Liver (tissue), 9 donors: ENCODE measurements around the gene NDUFV2. TPM values are rescaled to one million over a fixed set of nuclear protein-coding genes. Genes with fewer than 3 reads are reported as not detected.

Source experiments
- DNase-seq: peaks from one replicate; pipeline ENCODE4 v3.0.0-alpha.2; 2017; ENCODE audit warnings: low spot score
- H3K27ac ChIP-seq, 2 donors: one replicate each; pipeline ENCODE4 v1.7.0; 2013; ENCODE audit warnings: inconsistent platforms in 2 of 2, low read length in 2 of 2, control low read depth in 1 of 2, low read depth in 1 of 2, mild to moderate bottlenecking in 1 of 2
- H3K27me3 ChIP-seq, 4 donors: one replicate each; pipeline versions ENCODE4 v1.6.1 to v1.7.0; 2013; ENCODE audit warnings: low read length in 3 of 4, inconsistent platforms in 1 of 4, mild to moderate bottlenecking in 1 of 4, moderate library complexity in 1 of 4; ENCODE audit not compliant: control insufficient read depth in 4 of 4, insufficient read depth in 4 of 4
- H3K36me3 ChIP-seq, 4 donors: one replicate each; pipeline versions ENCODE4 v1.6.1 to v1.7.0; 2013; ENCODE audit warnings: low read length in 3 of 4, mild to moderate bottlenecking in 3 of 4, low read depth in 1 of 4, moderate library complexity in 1 of 4; ENCODE audit not compliant: control insufficient read depth in 4 of 4, insufficient read depth in 3 of 4
- H3K4me1 ChIP-seq, 4 donors: one replicate each; pipeline versions ENCODE4 v1.6.1 to v1.7.0; 2013; ENCODE audit warnings: low read length in 3 of 4, mild to moderate bottlenecking in 3 of 4, moderate library complexity in 1 of 4; ENCODE audit not compliant: control insufficient read depth in 4 of 4, insufficient read depth in 4 of 4
- H3K4me3 ChIP-seq, 3 donors: one replicate each; pipeline versions ENCODE4 v1.6.1 to v1.7.0; 2013; ENCODE audit warnings: low read length in 3 of 3, control low read depth in 1 of 3, low read depth in 1 of 3, mild to moderate bottlenecking in 1 of 3
- H3K9ac ChIP-seq, 2 donors: one replicate each; pipeline ENCODE4 v1.7.0; 2013; ENCODE audit warnings: low read length in 2 of 2, mild to moderate bottlenecking in 2 of 2, moderate library complexity in 2 of 2, control low read depth in 1 of 2, low read depth in 1 of 2
- H3K9me3 ChIP-seq, 4 donors: one replicate each; pipeline versions ENCODE4 v1.6.1 to v1.7.0; 2013; ENCODE audit warnings: low read length in 3 of 4; ENCODE audit not compliant: control insufficient read depth in 4 of 4
- EGR1 ChIP-seq, 2 donors: IDR thresholded peaks; 2 replicates each; pipeline ENCODE4 v1.6.1; 2016 to 2018; ENCODE audit warnings: antibody characterized with exemption in 2 of 2, low read depth in 2 of 2
- FOXA1 ChIP-seq: IDR thresholded peaks from 2 replicates; pipeline ENCODE4 v1.6.1; 2016; ENCODE audit warnings: antibody characterized with exemption
- FOXA2 ChIP-seq: IDR thresholded peaks from 2 replicates; pipeline ENCODE4 v1.6.1; 2016; ENCODE audit warnings: antibody characterized with exemption
- GABPA ChIP-seq, 2 donors: IDR thresholded peaks in 1 of 2; conservative IDR thresholded peaks in 1 of 2; 2 replicates each; pipeline ENCODE4 v1.6.1; 2016; ENCODE audit warnings: antibody characterized with exemption in 2 of 2, mild to moderate bottlenecking in 1 of 2, moderate library complexity in 1 of 2
- HNF4G ChIP-seq: IDR thresholded peaks from 2 replicates; pipeline ENCODE4 v1.6.1; 2016; ENCODE audit warnings: antibody characterized with exemption
- JUND ChIP-seq, 2 donors: IDR thresholded peaks; 2 replicates each; pipeline ENCODE4 v1.6.1; 2016; ENCODE audit warnings: antibody characterized with exemption in 2 of 2
- NR2F2 ChIP-seq: IDR thresholded peaks from 2 replicates; pipeline ENCODE4 v1.6.1; 2016; ENCODE audit warnings: antibody characterized with exemption
- RAD21 ChIP-seq, 2 donors: IDR thresholded peaks; 2 replicates each; pipeline ENCODE4 v1.6.1; 2016; ENCODE audit warnings: antibody characterized with exemption in 2 of 2, mild to moderate bottlenecking in 2 of 2
- SP1 ChIP-seq: IDR thresholded peaks from 2 replicates; pipeline ENCODE4 v1.6.1; 2018; ENCODE audit warnings: antibody characterized with exemption, mild to moderate bottlenecking
- TAF1 ChIP-seq: conservative IDR thresholded peaks from 2 replicates; pipeline ENCODE4 v1.6.1; 2016; ENCODE audit warnings: antibody characterized with exemption, mild to moderate bottlenecking
- YY1 ChIP-seq: IDR thresholded peaks from 2 replicates; pipeline ENCODE4 v1.6.1; 2016; ENCODE audit warnings: antibody characterized with exemption, mild to moderate bottlenecking
- WGBS: extraction: QIAGEN DNeasy Blood & Tissue Kit; methylation state at CpG from one replicate; pipeline ENCODE4 v1.1.7; 2013; 5-methylcytosine and 5-hydroxymethylcytosine counted together
- polyA plus RNA-seq, 2 donors: library from polyadenylated mRNA; stranded (reverse) in 1 of 2; unstranded in 1 of 2; fragments of 200-250 nt in 1 of 2; fragments of >200 nt in 1 of 2; fragmentation: Nextera tagmentation in 1 of 2; extraction: Ambion mirVana in 1 of 2; gene quantifications; one replicate each; pipeline versions ENCODE4 v1.2.1 to v1.2.3, GENCODE V29; 2013 to 2015
- total RNA-seq, 2 donors: library from RNA; depleted of rRNA; stranded (reverse); fragments of >200 nt; gene quantifications; one replicate each; pipeline ENCODE4 v1.2.3, GENCODE V29; 2014
- TF ChIP-seq, protein P1 (sequence below): IDR thresholded peaks from 2 replicates; pipeline ENCODE4 v1.6.1; 2016; ENCODE audit warnings: antibody characterized with exemption, mild to moderate bottlenecking
- TF ChIP-seq, protein P2 (sequence below): IDR thresholded peaks from 2 replicates; pipeline ENCODE4 v1.6.1; 2016; ENCODE audit warnings: antibody characterized with exemption
- TF ChIP-seq, protein P3 (sequence below): IDR thresholded peaks from 2 replicates; pipeline ENCODE4 v1.6.1; 2016; ENCODE audit warnings: antibody characterized with exemption
- donor health status: healthy.
- donor health status: healthy.
- donor health status: healthy.
- donor health status: healthy.
- donor health status: healthy.

Gene NDUFV2
- total and polyA plus RNA-seq, 4 donors: 74.5 to 415 (median 185) TPM

DNA sequence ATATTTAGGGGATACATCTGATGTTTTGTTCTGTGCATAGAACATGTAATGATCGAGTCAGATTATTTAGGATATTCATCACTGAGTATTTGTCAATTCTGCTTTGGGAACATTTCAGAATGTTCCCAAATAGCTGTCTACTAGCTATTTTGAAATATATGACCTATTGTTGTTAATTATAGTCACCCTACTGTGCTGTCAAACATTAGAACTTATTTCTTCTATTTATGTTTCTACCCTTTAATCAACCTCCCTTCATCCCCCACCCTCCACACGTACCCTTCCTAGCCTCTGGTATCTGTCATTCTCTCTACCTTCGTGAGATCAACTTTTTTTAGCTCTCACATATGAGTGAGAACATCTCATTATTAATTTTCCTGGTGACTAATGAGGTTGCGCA is 75.0 kb downstream of the NDUFV2 start:
- no peaks in the 10 kb centered on the region for H3K9me3 ChIP-seq
- TF ChIP-seq, protein P1, sequence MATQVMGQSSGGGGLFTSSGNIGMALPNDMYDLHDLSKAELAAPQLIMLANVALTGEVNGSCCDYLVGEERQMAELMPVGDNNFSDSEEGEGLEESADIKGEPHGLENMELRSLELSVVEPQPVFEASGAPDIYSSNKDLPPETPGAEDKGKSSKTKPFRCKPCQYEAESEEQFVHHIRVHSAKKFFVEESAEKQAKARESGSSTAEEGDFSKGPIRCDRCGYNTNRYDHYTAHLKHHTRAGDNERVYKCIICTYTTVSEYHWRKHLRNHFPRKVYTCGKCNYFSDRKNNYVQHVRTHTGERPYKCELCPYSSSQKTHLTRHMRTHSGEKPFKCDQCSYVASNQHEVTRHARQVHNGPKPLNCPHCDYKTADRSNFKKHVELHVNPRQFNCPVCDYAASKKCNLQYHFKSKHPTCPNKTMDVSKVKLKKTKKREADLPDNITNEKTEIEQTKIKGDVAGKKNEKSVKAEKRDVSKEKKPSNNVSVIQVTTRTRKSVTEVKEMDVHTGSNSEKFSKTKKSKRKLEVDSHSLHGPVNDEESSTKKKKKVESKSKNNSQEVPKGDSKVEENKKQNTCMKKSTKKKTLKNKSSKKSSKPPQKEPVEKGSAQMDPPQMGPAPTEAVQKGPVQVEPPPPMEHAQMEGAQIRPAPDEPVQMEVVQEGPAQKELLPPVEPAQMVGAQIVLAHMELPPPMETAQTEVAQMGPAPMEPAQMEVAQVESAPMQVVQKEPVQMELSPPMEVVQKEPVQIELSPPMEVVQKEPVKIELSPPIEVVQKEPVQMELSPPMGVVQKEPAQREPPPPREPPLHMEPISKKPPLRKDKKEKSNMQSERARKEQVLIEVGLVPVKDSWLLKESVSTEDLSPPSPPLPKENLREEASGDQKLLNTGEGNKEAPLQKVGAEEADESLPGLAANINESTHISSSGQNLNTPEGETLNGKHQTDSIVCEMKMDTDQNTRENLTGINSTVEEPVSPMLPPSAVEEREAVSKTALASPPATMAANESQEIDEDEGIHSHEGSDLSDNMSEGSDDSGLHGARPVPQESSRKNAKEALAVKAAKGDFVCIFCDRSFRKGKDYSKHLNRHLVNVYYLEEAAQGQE: no peak
- TF ChIP-seq RAD21 (IDR thresholded peaks at IDR 0.05): no peak
- H3K36me3 ChIP-seq: peaks cover 0 to 5% (median 2%) of the 10 kb centered on the region in 4 donors
- peaks cover 0 to 5% (median 0%) of the 10 kb centered on the region in 4 donors for H3K4me1 ChIP-seq
- 91% methylated on average over 4 of the region's 4 CpGs for WGBS
- DNase-seq: no peak
- no peaks in the 10 kb centered on the region for H3K27me3 ChIP-seq
- H3K9ac ChIP-seq: no peak overlapping the region
- H3K27ac ChIP-seq: no peak overlapping the region
- H3K4me3 ChIP-seq: no peak overlapping the region

DNA sequence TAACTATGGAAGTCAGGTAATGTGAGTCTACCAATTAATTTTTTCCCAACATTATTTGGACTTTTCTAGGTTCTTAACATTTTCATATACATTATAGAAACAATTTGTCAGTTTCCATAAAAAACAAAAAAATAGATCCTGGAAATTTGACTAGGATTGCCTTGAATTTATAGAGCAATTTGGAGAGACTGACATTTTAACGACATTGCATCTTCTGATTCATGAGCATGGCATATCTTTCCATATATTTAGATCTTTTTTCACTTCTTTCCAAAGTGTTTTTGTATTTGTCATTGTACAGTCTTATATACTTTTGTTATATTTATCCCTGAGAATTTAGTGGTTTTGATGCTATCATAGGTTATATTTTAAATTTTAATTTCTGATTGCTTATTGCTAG is 76.1 kb downstream of the NDUFV2 start:
- Histone ChIP-seq H3K4me3 (no peak overlapping the region), H3K27me3 (no peaks in the 10 kb centered on the region), H3K36me3 (peaks cover 0 to 8% (median 2%) of the 10 kb centered on the region in 4 donors), H3K9ac (no peak overlapping the region), H3K4me1 (peaks cover 0 to 3% (median 0%) of the 10 kb centered on the region in 4 donors), H3K27ac (no peak overlapping the region), H3K9me3 (no peaks in the 10 kb centered on the region)
- TF ChIP-seq GABPA (IDR thresholded peaks at IDR 0.05 in 1 of 2, conservative IDR thresholded peaks at IDR 0.05 in 1 of 2) (no peak), SP1 (no peak), JUND (IDR thresholded peaks at IDR 0.05) (no peak), YY1 (no peak), RAD21 (IDR thresholded peaks at IDR 0.05) (no peak), FOXA1 (no peak), HNF4G (no peak), FOXA2 (no peak), EGR1 (IDR thresholded peaks at IDR 0.05; ENCODE audit: low read depth in 2 of 2) (no peak), NR2F2 (no peak), TAF1 (no peak)
- TF ChIP-seq, protein P2, sequence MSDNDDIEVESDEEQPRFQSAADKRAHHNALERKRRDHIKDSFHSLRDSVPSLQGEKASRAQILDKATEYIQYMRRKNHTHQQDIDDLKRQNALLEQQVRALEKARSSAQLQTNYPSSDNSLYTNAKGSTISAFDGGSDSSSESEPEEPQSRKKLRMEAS: no peak
- TF ChIP-seq, protein P1: no peak
- TF ChIP-seq, protein P3, sequence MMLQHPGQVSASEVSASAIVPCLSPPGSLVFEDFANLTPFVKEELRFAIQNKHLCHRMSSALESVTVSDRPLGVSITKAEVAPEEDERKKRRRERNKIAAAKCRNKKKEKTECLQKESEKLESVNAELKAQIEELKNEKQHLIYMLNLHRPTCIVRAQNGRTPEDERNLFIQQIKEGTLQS: no peak
- WGBS: 97% methylated on average over 1 of the region's 1 CpG
- no peak for DNase-seq
